Limb (tissue), 2 donors: ENCODE data around the gene EIF4E.
"Not testable (repeated sequence)": the region's sequence is repeated elsewhere in the genome, so short reads cannot be mapped to it uniquely, and the experiment has no call there.

Experiments used
- DNase-seq, 2 donors: peaks; one replicate each; pipeline ENCODE4 v3.0.0-alpha.2; 2016; ENCODE audit errors: extremely low spot score in 2 of 2

The EIF4E gene

GRCh38 chr4:98932539-98932938 lies 3.6 kb upstream of the EIF4E start:
- DNase-seq: no peak

GRCh38 chr4:98930311-98930865 lies 1.5 kb upstream of the EIF4E start:
- no peak for DNase-seq

- no peak for DNase-seq
These were observed 671 bp upstream of the EIF4E start for GRCh38 chr4:98929341-98930267.

GRCh38 chr4:98928131-98928504 lies 815 bp downstream of the EIF4E start:
- DNase-seq: peak in 1 of 2 donors; percentile 81

GRCh38 chr4:98926257-98926656 lies 2.7 kb downstream of the EIF4E start:
- DNase-seq: not testable (repeated sequence)

GRCh38 chr4:98921292-98921691 lies 7.6 kb downstream of the EIF4E start:
- no peak for DNase-seq

- no peak for DNase-seq
These were observed 8.9 kb downstream of the EIF4E start for GRCh38 chr4:98919996-98920395.

- DNase-seq: not testable (repeated sequence)
These were observed 18.2 kb downstream of the EIF4E start for GRCh38 chr4:98910728-98911127.

GRCh38 chr4:98909646-98910401 lies 19.1 kb downstream of the EIF4E start:
- DNase-seq: no peak

GRCh38 chr4:98908703-98909262 lies 20.1 kb downstream of the EIF4E start:
- DNase-seq: no peak

GRCh38 chr4:98908182-98908581 lies 20.8 kb downstream of the EIF4E start:
- DNase-seq: no peak

- no peak for DNase-seq
These were observed 23.1 kb downstream of the EIF4E start for GRCh38 chr4:98905839-98906238.

- DNase-seq: no peak
These were observed 23.6 kb downstream of the EIF4E start for GRCh38 chr4:98905297-98905696.

- DNase-seq: no peak
These were observed 25.0 kb downstream of the EIF4E start for GRCh38 chr4:98903963-98904362.

GRCh38 chr4:98903561-98903960 lies 25.4 kb downstream of the EIF4E start:
- no peak for DNase-seq

GRCh38 chr4:98899277-98899676 lies 29.7 kb downstream of the EIF4E start:
- no peak for DNase-seq

- no peak for DNase-seq
These were observed 37.2 kb downstream of the EIF4E start for GRCh38 chr4:98891478-98892337.

GRCh38 chr4:98890702-98891455 lies 38.1 kb downstream of the EIF4E start:
- DNase-seq: no peak

- DNase-seq: no peak
These were observed 41.8 kb downstream of the EIF4E start for GRCh38 chr4:98887145-98887544.

GRCh38 chr4:98886382-98886781 lies 42.6 kb downstream of the EIF4E start:
- DNase-seq: not testable (repeated sequence)
